ENCODE data around the gene NID1.

DNA sequence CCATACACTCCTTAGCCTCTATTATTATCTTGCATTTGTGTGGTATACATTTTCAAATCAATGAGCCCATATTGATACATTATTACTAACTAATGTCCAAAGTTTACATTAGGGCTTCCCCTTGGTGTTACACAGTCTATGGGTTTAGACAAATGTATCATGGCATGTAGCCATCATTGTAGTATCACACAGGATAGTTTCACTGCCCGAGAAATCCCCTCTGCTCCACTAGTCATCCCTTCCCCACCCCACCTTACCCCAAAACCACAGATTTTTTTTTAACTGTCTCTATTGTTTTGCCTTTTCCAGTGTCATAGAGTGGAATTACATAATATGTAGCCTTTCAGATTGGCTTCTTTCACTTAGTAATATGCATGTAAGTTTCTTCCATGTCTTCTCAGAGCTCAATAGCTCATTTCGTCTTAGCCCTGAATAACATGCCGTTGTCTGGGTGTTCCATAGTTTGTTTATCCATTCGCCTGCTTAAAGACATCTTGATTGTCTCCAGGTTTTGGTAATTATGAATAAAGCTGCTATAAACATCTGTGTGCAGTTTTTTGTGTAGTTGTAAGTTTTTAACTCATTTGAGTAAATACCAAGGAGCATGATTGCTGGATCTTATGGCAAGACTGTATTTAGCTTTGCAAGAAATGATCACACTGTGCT lies 111.8 kb downstream of the NID1 start:
- no peak for TF ChIP-seq POLR2A (IDR thresholded peaks at IDR 0.05)
- no peak for TF ChIP-seq CTCF (IDR thresholded peaks at IDR 0.05)
- no peak for TF ChIP-seq POLR2AphosphoS5 (IDR thresholded peaks at IDR 0.05)

Measured in upper lobe of left lung (tissue), 4 donors.